ENCODE results near the gene ACAD10.

Gene ACAD10

DNA sequence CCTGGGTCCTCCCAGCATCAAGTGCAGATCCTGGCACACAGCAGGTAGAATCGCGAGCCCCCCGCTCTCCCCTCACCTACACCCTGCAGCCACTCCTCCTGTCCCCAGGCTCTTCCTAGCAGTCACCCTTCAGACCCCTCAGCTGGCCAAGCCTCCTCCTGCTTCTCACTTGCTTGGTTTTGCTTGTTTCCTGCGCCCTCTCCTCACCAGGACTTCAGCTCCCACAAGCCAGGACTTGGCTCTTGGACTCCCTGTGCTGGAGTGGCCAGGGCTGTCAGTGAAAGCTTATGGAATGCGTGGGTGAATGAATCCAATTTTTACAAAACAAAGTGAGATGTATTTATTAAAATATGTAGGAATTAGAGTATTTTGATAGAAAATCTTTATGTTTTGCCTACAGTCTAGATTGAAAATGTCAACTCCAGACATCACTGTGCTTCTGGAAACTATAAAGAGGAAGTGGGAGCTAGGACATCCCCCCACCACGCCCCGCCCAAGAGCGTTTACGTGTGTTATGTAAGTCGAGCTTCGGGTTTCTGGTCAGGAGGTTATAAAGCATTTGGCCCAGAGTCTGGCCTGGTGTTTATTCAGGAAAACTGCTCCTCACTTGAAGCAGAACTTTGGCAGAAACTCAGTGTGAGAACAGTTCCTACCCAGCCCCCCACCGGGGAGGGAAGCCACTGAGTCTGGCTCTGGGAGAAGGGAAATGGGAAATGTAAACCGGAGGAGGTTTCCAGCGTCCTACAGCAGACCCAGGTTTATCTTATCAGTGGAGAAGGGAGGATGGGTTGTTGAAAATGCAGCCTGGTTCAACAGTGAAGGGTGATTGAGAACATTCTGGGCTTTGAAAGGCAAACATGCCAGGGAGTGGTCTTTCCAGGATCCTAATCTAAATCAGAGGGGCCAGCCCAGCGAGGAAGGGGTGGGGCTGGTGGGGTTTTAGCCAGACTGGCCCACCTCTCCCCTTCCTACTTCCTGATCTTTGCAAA, 89.6 kb downstream of the ACAD10 start:
- H3K36me3 ChIP-seq (ENCODE audit: control insufficient read depth, insufficient read depth, low read length), result no peaks in the 10 kb centered on the region
- WGBS (ENCODE audit: insufficient coverage, insufficient read length), result no CpG with 5 or more reads among the region's 15 CpGs
- no peak overlapping the region for H3K27ac ChIP-seq (ENCODE audit: low read length)
- no peaks in the 10 kb centered on the region for H3K9me3 ChIP-seq (ENCODE audit: control insufficient read depth, insufficient read depth, low read length)
- no peaks in the 10 kb centered on the region for H3K4me1 ChIP-seq (ENCODE audit: control insufficient read depth, insufficient read depth, low read length)
- no peak for DNase-seq (ENCODE audit: low read depth, low spot score)
- H3K4me3 ChIP-seq (ENCODE audit: low read length), result no peak overlapping the region
- no peaks in the 10 kb centered on the region for H3K27me3 ChIP-seq (ENCODE audit: control insufficient read depth, insufficient read depth, low read length)

DNA sequence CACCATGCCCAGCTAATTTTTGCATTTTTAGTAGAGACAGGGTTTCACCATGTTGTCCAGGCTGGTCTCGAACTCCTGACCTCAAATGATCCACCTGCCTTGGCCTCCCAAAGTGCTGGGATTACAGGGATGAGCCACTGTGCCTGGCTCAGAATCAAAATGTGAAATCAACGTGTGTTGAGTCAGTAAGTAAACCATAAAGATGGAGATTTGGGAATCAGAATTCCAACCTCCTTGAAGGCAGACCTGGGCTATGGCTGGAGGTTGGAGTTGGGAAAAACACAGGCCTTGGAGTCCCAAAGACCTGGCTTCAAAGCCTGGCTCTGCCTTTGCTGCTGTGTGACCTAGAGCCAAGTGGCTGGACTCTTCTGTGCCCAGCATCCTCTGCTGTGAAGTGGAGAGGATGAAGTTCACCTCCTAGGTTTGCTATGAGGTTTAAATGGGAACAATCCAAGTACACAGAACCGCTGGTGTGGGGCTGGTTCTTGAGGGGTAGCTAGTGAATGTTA, 91.0 kb downstream of the ACAD10 start:
- H3K36me3 ChIP-seq (ENCODE audit: control insufficient read depth, insufficient read depth, low read length), result peaks cover 4% of the 10 kb centered on the region; the same call in 1 of the 2 replicates
- no peaks in the 10 kb centered on the region for H3K4me1 ChIP-seq (ENCODE audit: control insufficient read depth, insufficient read depth, low read length)
- H3K4me3 ChIP-seq (ENCODE audit: low read length), result no peak overlapping the region
- WGBS (ENCODE audit: insufficient coverage, insufficient read length), result no CpG with 5 or more reads among the region's 3 CpGs
- H3K9me3 ChIP-seq (ENCODE audit: control insufficient read depth, insufficient read depth, low read length), result no peaks in the 10 kb centered on the region
- DNase-seq (ENCODE audit: low read depth, low spot score), result no peak
- H3K27ac ChIP-seq (ENCODE audit: low read length), result no peak overlapping the region
- no peaks in the 10 kb centered on the region for H3K27me3 ChIP-seq (ENCODE audit: control insufficient read depth, insufficient read depth, low read length)

DNA sequence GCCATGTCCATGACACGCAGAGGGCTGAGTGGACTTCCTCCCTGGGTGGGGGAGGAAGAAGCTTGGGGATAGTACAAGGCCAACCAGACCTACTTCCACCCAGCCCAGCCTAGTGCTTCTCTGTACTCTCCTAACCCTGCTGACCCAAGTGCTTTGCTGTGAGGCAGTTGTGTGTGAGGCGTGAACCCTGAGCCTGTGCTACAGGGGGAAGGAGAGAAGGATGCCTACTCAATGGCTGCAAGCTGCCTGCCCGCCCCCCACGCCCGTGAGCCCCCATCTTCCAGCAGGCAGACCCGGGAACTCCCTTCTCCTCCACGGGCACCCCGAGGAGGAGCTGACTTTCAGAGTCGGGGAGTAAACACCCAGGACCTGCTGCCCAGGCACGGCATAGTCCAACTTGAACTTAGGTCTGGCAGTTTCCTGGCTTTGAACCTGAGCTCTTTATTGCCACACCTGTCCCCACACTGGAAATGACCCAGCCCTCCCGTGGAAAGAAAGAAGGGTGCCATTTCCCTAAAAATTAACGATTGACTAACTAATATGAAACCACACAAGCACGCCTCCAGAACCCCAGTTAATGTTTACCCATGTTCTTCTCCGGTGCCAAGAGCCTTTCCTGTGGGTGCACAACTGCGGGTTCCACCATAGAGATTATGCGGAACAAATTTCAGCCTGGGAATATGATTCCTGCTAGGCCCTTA, 91.6 kb downstream of the ACAD10 start:
- H3K27me3 ChIP-seq (ENCODE audit: control insufficient read depth, insufficient read depth, low read length), result no peaks in the 10 kb centered on the region
- no peaks in the 10 kb centered on the region for H3K4me1 ChIP-seq (ENCODE audit: control insufficient read depth, insufficient read depth, low read length)
- H3K9me3 ChIP-seq (ENCODE audit: control insufficient read depth, insufficient read depth, low read length), result no peaks in the 10 kb centered on the region
- peaks cover 4% of the 10 kb centered on the region; the same call in 1 of the 2 replicates for H3K36me3 ChIP-seq (ENCODE audit: control insufficient read depth, insufficient read depth, low read length)
- WGBS (ENCODE audit: insufficient coverage, insufficient read length), result no CpG with 5 or more reads among the region's 16 CpGs
- no peak overlapping the region for H3K27ac ChIP-seq (ENCODE audit: low read length)
- no peak for DNase-seq (ENCODE audit: low read depth, low spot score)
- no peak overlapping the region for H3K4me3 ChIP-seq (ENCODE audit: low read length)

GRCh38 chr12:111780166-111780565, 94.3 kb downstream of the ACAD10 start:
- H3K4me3 ChIP-seq (ENCODE audit: low read length), result no peak overlapping the region
- no peak for DNase-seq (ENCODE audit: low read depth, low spot score)
- no peak overlapping the region for H3K27ac ChIP-seq (ENCODE audit: low read length)
- H3K4me1 ChIP-seq (ENCODE audit: control insufficient read depth, insufficient read depth, low read length), result no peaks in the 10 kb centered on the region
- no peaks in the 10 kb centered on the region for H3K9me3 ChIP-seq (ENCODE audit: control insufficient read depth, insufficient read depth, low read length)
- H3K27me3 ChIP-seq (ENCODE audit: control insufficient read depth, insufficient read depth, low read length), result no peaks in the 10 kb centered on the region
- H3K36me3 ChIP-seq (ENCODE audit: control insufficient read depth, insufficient read depth, low read length), result peaks cover 8% of the 10 kb centered on the region
- WGBS (ENCODE audit: insufficient coverage, insufficient read length), result no CpG with 5 or more reads among the region's 10 CpGs

DNA sequence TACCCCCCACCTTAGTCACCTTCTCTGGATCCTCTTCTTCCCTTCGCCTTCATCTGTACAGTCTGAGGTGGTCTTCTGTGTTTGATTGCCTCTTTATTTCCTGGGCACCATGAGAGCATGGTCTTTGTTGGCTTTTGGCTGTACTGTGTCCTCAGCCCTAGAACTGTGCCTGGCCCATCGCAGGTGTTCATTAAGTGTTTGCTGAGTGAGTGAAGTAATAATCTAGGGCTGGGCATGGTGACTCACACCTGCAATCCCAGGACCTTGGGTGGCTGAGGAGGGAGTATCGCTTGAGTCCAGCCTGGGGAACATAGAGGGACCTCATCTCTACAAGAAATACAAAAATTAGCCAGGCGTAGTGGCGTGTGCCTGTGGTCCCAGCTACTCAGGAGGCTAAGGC, 94.8 kb downstream of the ACAD10 start:
- Histone ChIP-seq H3K36me3 (ENCODE audit: control insufficient read depth, insufficient read depth, low read length) (peaks cover 8% of the 10 kb centered on the region), H3K27ac (ENCODE audit: low read length) (no peak overlapping the region), H3K27me3 (ENCODE audit: control insufficient read depth, insufficient read depth, low read length) (no peaks in the 10 kb centered on the region), H3K4me1 (ENCODE audit: control insufficient read depth, insufficient read depth, low read length) (no peaks in the 10 kb centered on the region), H3K4me3 (ENCODE audit: low read length) (no peak overlapping the region), H3K9me3 (ENCODE audit: control insufficient read depth, insufficient read depth, low read length) (no peaks in the 10 kb centered on the region)
- WGBS (ENCODE audit: insufficient coverage, insufficient read length), result no CpG with 5 or more reads among the region's 5 CpGs
- DNase-seq (ENCODE audit: low read depth, low spot score), result no peak

DNA sequence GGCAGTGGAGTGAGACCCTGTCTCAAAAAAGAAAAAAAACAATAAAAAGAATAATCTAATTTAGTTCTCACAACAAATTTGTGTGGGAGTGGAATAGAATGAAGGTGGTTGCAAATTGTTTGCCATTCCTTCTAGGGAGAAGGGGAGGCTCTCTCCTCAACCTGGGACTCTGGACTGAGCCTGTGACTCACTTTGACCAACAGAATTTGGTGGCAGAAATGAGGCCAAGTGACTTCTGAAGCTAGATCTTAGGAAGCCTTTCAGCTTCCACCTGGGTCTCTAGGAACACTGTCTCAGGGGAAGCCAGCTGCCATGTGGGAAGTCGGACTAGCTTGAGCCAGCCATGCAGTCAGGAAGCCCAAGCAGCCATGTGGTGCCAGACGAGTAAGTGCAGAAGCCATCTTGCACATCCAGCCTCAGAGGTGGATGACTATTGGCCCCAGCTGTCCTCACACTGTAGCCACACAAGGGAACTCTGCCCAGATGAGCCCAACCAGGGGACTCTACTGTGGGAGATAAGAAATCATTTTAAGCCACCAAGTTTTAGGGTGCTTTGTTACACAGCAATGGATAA, 95.3 kb downstream of the ACAD10 start:
- no peak for DNase-seq (ENCODE audit: low read depth, low spot score)
- Histone ChIP-seq H3K27ac (ENCODE audit: low read length) (no peak overlapping the region), H3K4me1 (ENCODE audit: control insufficient read depth, insufficient read depth, low read length) (no peaks in the 10 kb centered on the region), H3K9me3 (ENCODE audit: control insufficient read depth, insufficient read depth, low read length) (no peaks in the 10 kb centered on the region), H3K4me3 (ENCODE audit: low read length) (no peak overlapping the region), H3K36me3 (ENCODE audit: control insufficient read depth, insufficient read depth, low read length) (peaks cover 8% of the 10 kb centered on the region), H3K27me3 (ENCODE audit: control insufficient read depth, insufficient read depth, low read length) (no peaks in the 10 kb centered on the region)
- no CpG with 5 or more reads among the region's 2 CpGs for WGBS (ENCODE audit: insufficient coverage, insufficient read length)

DNA sequence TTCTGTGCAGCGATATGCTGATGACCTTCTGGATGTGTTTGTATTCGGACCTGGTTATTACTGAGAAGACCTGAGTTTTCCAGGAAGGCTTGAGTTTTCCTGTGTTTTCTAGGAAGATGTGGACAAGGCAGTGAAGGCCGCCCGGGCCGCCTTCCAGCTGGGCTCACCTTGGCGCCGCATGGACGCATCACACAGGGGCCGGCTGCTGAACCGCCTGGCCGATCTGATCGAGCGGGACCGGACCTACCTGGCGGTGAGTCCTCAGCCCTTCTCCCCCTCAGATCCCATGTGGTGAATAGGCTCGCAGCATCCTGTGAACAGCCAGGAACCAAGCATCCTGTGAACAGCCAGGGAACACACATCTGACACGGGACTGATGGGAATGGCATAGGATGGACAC, 97.2 kb downstream of the ACAD10 start:
- no CpG with 5 or more reads among the region's 17 CpGs for WGBS (ENCODE audit: insufficient coverage, insufficient read length)
- H3K36me3 ChIP-seq (ENCODE audit: control insufficient read depth, insufficient read depth, low read length), result peaks cover 8% of the 10 kb centered on the region
- no peak overlapping the region for H3K27ac ChIP-seq (ENCODE audit: low read length)
- DNase-seq (ENCODE audit: low read depth, low spot score), result no peak
- no peaks in the 10 kb centered on the region for H3K9me3 ChIP-seq (ENCODE audit: control insufficient read depth, insufficient read depth, low read length)
- H3K4me3 ChIP-seq (ENCODE audit: low read length), result no peak overlapping the region
- no peaks in the 10 kb centered on the region for H3K4me1 ChIP-seq (ENCODE audit: control insufficient read depth, insufficient read depth, low read length)
- no peaks in the 10 kb centered on the region for H3K27me3 ChIP-seq (ENCODE audit: control insufficient read depth, insufficient read depth, low read length)

GRCh38 chr12:111784953-111785352, 99.1 kb downstream of the ACAD10 start:
- Histone ChIP-seq H3K27ac (ENCODE audit: low read length) (no peak overlapping the region), H3K4me3 (ENCODE audit: low read length) (no peak overlapping the region), H3K9me3 (ENCODE audit: control insufficient read depth, insufficient read depth, low read length) (no peaks in the 10 kb centered on the region), H3K27me3 (ENCODE audit: control insufficient read depth, insufficient read depth, low read length) (no peaks in the 10 kb centered on the region), H3K36me3 (ENCODE audit: control insufficient read depth, insufficient read depth, low read length) (peaks cover 10% of the 10 kb centered on the region), H3K4me1 (ENCODE audit: control insufficient read depth, insufficient read depth, low read length) (no peaks in the 10 kb centered on the region)
- DNase-seq (ENCODE audit: low read depth, low spot score), result no peak
- WGBS (ENCODE audit: insufficient coverage, insufficient read length), result no CpG with 5 or more reads among the region's 4 CpGs

- no CpG with 5 or more reads among the region's 2 CpGs for WGBS (ENCODE audit: insufficient coverage, insufficient read length)
- H3K4me1 ChIP-seq (ENCODE audit: control insufficient read depth, insufficient read depth, low read length), result no peaks in the 10 kb centered on the region
- H3K4me3 ChIP-seq (ENCODE audit: low read length), result no peak overlapping the region
- peaks cover 15% of the 10 kb centered on the region for H3K36me3 ChIP-seq (ENCODE audit: control insufficient read depth, insufficient read depth, low read length)
- H3K27me3 ChIP-seq (ENCODE audit: control insufficient read depth, insufficient read depth, low read length), result no peaks in the 10 kb centered on the region
- DNase-seq (ENCODE audit: low read depth, low spot score), result no peak
- no peak overlapping the region for H3K27ac ChIP-seq (ENCODE audit: low read length)
- H3K9me3 ChIP-seq (ENCODE audit: control insufficient read depth, insufficient read depth, low read length), result no peaks in the 10 kb centered on the region
Measured at GRCh38 chr12:111785651-111786050, 99.8 kb downstream of the ACAD10 start.

DNA sequence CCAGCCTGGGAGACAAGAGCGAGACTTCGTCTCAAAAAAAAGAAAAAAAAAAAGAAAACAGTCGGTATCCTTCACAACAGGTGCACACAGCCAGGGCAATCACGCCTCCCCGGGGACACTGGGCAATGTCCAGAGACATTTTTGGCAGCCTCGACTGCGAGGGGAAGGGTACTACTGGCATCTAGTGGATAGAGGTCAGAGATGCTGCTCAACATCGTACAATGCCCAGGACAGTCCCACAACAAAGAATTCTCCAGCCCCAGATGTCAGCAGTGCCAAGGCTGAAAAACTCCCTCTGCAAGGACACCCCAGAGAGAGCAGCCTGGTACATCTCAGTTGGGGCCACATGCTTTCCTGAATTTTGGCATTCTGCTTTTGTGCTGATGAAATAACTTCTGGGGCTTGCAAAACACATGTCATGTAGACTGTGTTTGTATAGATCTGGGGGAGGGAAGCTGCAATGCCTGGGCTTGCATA, 102.4 kb downstream of the ACAD10 start:
- no peak for DNase-seq (ENCODE audit: low read depth, low spot score)
- Histone ChIP-seq H3K27ac (ENCODE audit: low read length) (no peak overlapping the region), H3K36me3 (ENCODE audit: control insufficient read depth, insufficient read depth, low read length) (peaks cover 21% of the 10 kb centered on the region), H3K9me3 (ENCODE audit: control insufficient read depth, insufficient read depth, low read length) (no peaks in the 10 kb centered on the region), H3K4me1 (ENCODE audit: control insufficient read depth, insufficient read depth, low read length) (no peaks in the 10 kb centered on the region), H3K4me3 (ENCODE audit: low read length) (no peak overlapping the region), H3K27me3 (ENCODE audit: control insufficient read depth, insufficient read depth, low read length) (no peaks in the 10 kb centered on the region)
- no CpG with 5 or more reads among the region's 8 CpGs for WGBS (ENCODE audit: insufficient coverage, insufficient read length)

All from iPS DF 6.9 (cell line).